GM12891 (cell line): Measurements from ENCODE around the gene RNU7-1.

Source experiments
- DNase-seq: peaks from one replicate; pipeline ENCODE4 v3.0.0; 2011; ENCODE audit warnings: low spot score; ENCODE audit not compliant: insufficient read length
- FAIRE-seq: peaks from 2 replicates; lab custom pipeline; 2011; peaks lifted over from hg19 to GRCh38; lab: Jason Lieb, UNC
- PAX5 ChIP-seq: IDR thresholded peaks from 2 replicates; pipeline ENCODE4 v1.6.1; 2011; ENCODE audit warnings: low read length, moderate library complexity, mild to moderate bottlenecking; ENCODE audit not compliant: insufficient read depth, severe bottlenecking
- POLR2A ChIP-seq: IDR thresholded peaks from 2 replicates; pipeline ENCODE4 v1.6.1; 2011; ENCODE audit warnings: low read depth, low read length, control low read depth
- POLR2AphosphoS5 ChIP-seq: IDR thresholded peaks from 2 replicates; pipeline ENCODE4 v1.6.1; 2011; ENCODE audit warnings: low read depth, low read length, control low read depth
- POU2F2 ChIP-seq: IDR thresholded peaks from 2 replicates; pipeline ENCODE4 v1.6.1; 2011; ENCODE audit warnings: low read depth, mild to moderate bottlenecking, control low read depth, low read length, moderate library complexity
- SPI1 ChIP-seq: IDR thresholded peaks from 2 replicates; pipeline ENCODE4 v1.6.1; 2011; ENCODE audit warnings: low read depth, low read length, control low read depth
- TAF1 ChIP-seq: IDR thresholded peaks from 2 replicates; pipeline ENCODE4 v1.6.1; 2011; ENCODE audit warnings: low read depth, low read length, control low read depth

The RNU7-1 gene

GRCh38 chr12:6962285-6963015 lies 18.8 kb downstream of the RNU7-1 start:
- TF ChIP-seq POLR2AphosphoS5 (no peak), SPI1 (no peak), PAX5 (no peak), POLR2A (0 out of 2 replicates have a peak, but pooled peaks have one; percentile 19)
- DNase-seq (no peak), FAIRE-seq (no peak)

GRCh38 chr12:6963016-6963731 lies 19.6 kb downstream of the RNU7-1 start:
- TF ChIP-seq POLR2AphosphoS5, result no peak
- TF ChIP-seq PAX5, result no peak
- TF ChIP-seq TAF1, result no peak
- no peak for TF ChIP-seq SPI1
- no peak for TF ChIP-seq POU2F2
- FAIRE-seq (no peak), DNase-seq (no peak)

GRCh38 chr12:6963791-6964413 lies 20.3 kb downstream of the RNU7-1 start:
- TF ChIP-seq POU2F2 (no peak), SPI1 (no peak), POLR2AphosphoS5 (0 out of 2 replicates have a peak, but pooled peaks have one; percentile 15)
- no peak for DNase-seq
- no peak for FAIRE-seq

GRCh38 chr12:6964605-6965025 lies 21.0 kb downstream of the RNU7-1 start:
- TF ChIP-seq TAF1 (no peak), POLR2AphosphoS5 (peak; percentile 25; the same call in 1 of the 2 replicates)
- FAIRE-seq (no peak), DNase-seq (no peak)

- TF ChIP-seq POLR2A (0 out of 2 replicates have a peak, but pooled peaks have one; percentile 24), POLR2AphosphoS5 (peak; percentile 17; the same call in 1 of the 2 replicates), PAX5 (no peak)
- FAIRE-seq (peak; percentile 87), DNase-seq (peak; percentile 82)
Measured at GRCh38 chr12:6965026-6965661, 21.5 kb downstream of the RNU7-1 start.

- TF ChIP-seq POU2F2 (no peak), POLR2A (no peak), PAX5 (no peak), TAF1 (no peak), POLR2AphosphoS5 (no peak), SPI1 (no peak)
- DNase-seq (no peak), FAIRE-seq (no peak)
Measured at GRCh38 chr12:6965714-6966113, 22.1 kb downstream of the RNU7-1 start.

- DNase-seq (no peak), FAIRE-seq (no peak)
- TF ChIP-seq SPI1 (no peak), PAX5 (no peak), POLR2AphosphoS5 (no peak), POLR2A (no peak), POU2F2 (no peak), TAF1 (no peak)
Measured at GRCh38 chr12:6966351-6966750, 22.7 kb downstream of the RNU7-1 start.

- FAIRE-seq (no peak), DNase-seq (no peak)
- no peak for TF ChIP-seq SPI1
- TF ChIP-seq POU2F2, result no peak
- no peak for TF ChIP-seq POLR2AphosphoS5
- no peak for TF ChIP-seq PAX5
- no peak for TF ChIP-seq POLR2A
- TF ChIP-seq TAF1, result no peak
Measured at GRCh38 chr12:6967651-6968100, 24.1 kb downstream of the RNU7-1 start.

- DNase-seq, result no peak
- TF ChIP-seq POLR2AphosphoS5 (0 out of 2 replicates have a peak, but pooled peaks have one; percentile 12), POU2F2 (no peak), POLR2A (0 out of 2 replicates have a peak, but pooled peaks have one; percentile 6)
- no peak for FAIRE-seq
Measured at GRCh38 chr12:6968426-6968825, 24.8 kb downstream of the RNU7-1 start.
